Ammon's horn (tissue), 1 donor: Measurements from ENCODE around the gene DOC2A.
"Not testable (repeated sequence)": the region's sequence is repeated elsewhere in the genome, so short reads cannot be mapped to it uniquely, and the experiment has no call there.

Experiments
- DNase-seq: peaks from one replicate; pipeline ENCODE4 v3.0.0-alpha.2; 2016; ENCODE audit warnings: low spot score

The DOC2A gene

GRCh38 chr16:30010844-30011713, at the start of gene DOC2A:
TSS of gene DOC2A (minus strand) at chr16:30011027. CDS start at chr16:30010222, 805 bp downstream.
- DNase-seq, result no peak

GRCh38 chr16:30060346-30060745, 49.5 kb upstream of the DOC2A start:
- no peak for DNase-seq

GRCh38 chr16:30054959-30055553, 44.2 kb upstream of the DOC2A start:
- DNase-seq, result no peak

GRCh38 chr16:30054451-30054850, 43.6 kb upstream of the DOC2A start:
- DNase-seq, result no peak

GRCh38 chr16:30053376-30054015, 42.7 kb upstream of the DOC2A start:
- no peak for DNase-seq

GRCh38 chr16:30052671-30053372, 42.0 kb upstream of the DOC2A start:
- DNase-seq, result peak; percentile 84

GRCh38 chr16:30051518-30051917, 40.7 kb upstream of the DOC2A start:
- DNase-seq, result no peak

- peak; percentile 83 for DNase-seq
Measured at GRCh38 chr16:30049871-30050270, 39.0 kb upstream of the DOC2A start.

- DNase-seq, result no peak
Measured at GRCh38 chr16:30046588-30046987, 35.8 kb upstream of the DOC2A start.

- DNase-seq, result no peak
Measured at GRCh38 chr16:30046178-30046577, 35.4 kb upstream of the DOC2A start.

GRCh38 chr16:30041841-30042240, 31.0 kb upstream of the DOC2A start:
- DNase-seq, result no peak

GRCh38 chr16:30040690-30041089, 29.9 kb upstream of the DOC2A start:
- DNase-seq, result not testable (repeated sequence)

- DNase-seq, result no peak
Measured at GRCh38 chr16:30040221-30040620, 29.4 kb upstream of the DOC2A start.

- DNase-seq, result no peak
Measured at GRCh38 chr16:30033270-30033669, 22.4 kb upstream of the DOC2A start.

GRCh38 chr16:30032083-30032819, 21.4 kb upstream of the DOC2A start:
- DNase-seq, result peak; percentile 79

- no peak for DNase-seq
Measured at GRCh38 chr16:30031477-30031918, 20.7 kb upstream of the DOC2A start.

- DNase-seq, result peak; percentile 46
Measured at GRCh38 chr16:30030841-30031413, 20.1 kb upstream of the DOC2A start, which contains the start of gene TLCD3B. TSS of gene TLCD3B (minus strand) at chr16:30031271. CDS start at chr16:30030527, 744 bp downstream.

GRCh38 chr16:30030011-30030685, 19.3 kb upstream of the DOC2A start:
- DNase-seq, result no peak

GRCh38 chr16:30028438-30029076, 17.7 kb upstream of the DOC2A start:
- no peak for DNase-seq
